Esophagus muscularis mucosa (tissue), 3 donors: Measurements from ENCODE around the gene PHKB.

ENCODE experiments used
- CTCF ChIP-seq, 3 experiments: fragments of 200-600 bp in 2 of 3; fragments of 450-650 bp in 1 of 3; sonication (generic) in 2 of 3; IDR thresholded peaks; one replicate each; pipeline ENCODE4 v1.5.1; 2017 to 2019; ENCODE audit warnings: antibody characterized with exemption in 3 of 3, mild to moderate bottlenecking in 2 of 3, moderate library complexity in 1 of 3
- POLR2A ChIP-seq: fragments of 450-650 bp; IDR thresholded peaks from one replicate; pipeline ENCODE4 v1.6.1; 2017; ENCODE audit warnings: antibody characterized with exemption, moderate library complexity, mild to moderate bottlenecking, low read depth
- POLR2AphosphoS5 ChIP-seq, 2 donors: sonication (generic); formaldehyde crosslinking; IDR thresholded peaks; one replicate each; pipeline ENCODE4 v1.6.1; 2017; ENCODE audit warnings: antibody characterized with exemption in 2 of 2

DNA sequence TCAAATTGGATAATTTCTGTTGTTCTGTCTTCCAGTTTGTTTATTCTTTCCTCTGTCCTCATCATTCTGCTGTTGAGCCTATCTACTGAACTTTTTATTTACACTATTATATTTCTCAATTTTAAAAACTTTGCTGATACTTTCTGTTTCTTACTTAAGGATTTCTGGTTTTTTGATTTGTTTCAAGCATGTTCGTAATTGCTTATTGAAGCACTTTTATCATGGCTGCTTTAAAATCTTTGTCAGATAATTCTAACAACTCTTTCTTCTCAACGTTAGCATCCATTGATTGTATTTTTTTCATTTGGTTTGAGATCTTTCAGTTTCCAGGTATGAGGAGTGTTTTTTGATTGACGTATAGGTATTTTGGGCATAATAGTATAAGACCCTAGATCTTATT lies 116.9 kb downstream of the PHKB start:
- TF ChIP-seq CTCF (IDR thresholded peaks at IDR 0.05) (no peak), POLR2A (no peak), POLR2AphosphoS5 (IDR thresholded peaks at IDR 0.05) (no peak)
